HG02870 (cell line): Measurements from ENCODE around the gene KAT7.
"Not testable (repeated sequence)": the region's sequence is repeated elsewhere in the genome, so short reads cannot be mapped to it uniquely, and the experiment has no call there.

Source experiments
- ATAC-seq: cut with Tn5 transposase; IDR thresholded peaks from one replicate; pipeline ENCODE4 v1.9.1; 2021; ENCODE audit warnings: mild to moderate bottlenecking, moderate library complexity; ENCODE audit not compliant: unreplicated experiment

KAT7 gene

GRCh38 chr17:49798182-49798581 lies 9.7 kb downstream of the KAT7 start:
- ATAC-seq: no peak

GRCh38 chr17:49798738-49799137 lies 10.3 kb downstream of the KAT7 start:
- ATAC-seq: no peak

- ATAC-seq: no peak
Measured at GRCh38 chr17:49809056-49809455, 20.6 kb downstream of the KAT7 start.

- ATAC-seq: no peak
Measured at GRCh38 chr17:49814781-49815529, 26.5 kb downstream of the KAT7 start.

- no peak for ATAC-seq
Measured at GRCh38 chr17:49815761-49816281, 27.3 kb downstream of the KAT7 start.

- no peak for ATAC-seq
Measured at GRCh38 chr17:49817993-49818392, 29.5 kb downstream of the KAT7 start.

- ATAC-seq: no peak
Measured at GRCh38 chr17:49819138-49819537, 30.7 kb downstream of the KAT7 start.

GRCh38 chr17:49819651-49820050 lies 31.2 kb downstream of the KAT7 start:
- no peak for ATAC-seq

GRCh38 chr17:49820773-49821172 lies 32.3 kb downstream of the KAT7 start:
- ATAC-seq: no peak

GRCh38 chr17:49821466-49821865 lies 33.0 kb downstream of the KAT7 start:
- ATAC-seq: no peak

- ATAC-seq: no peak
Measured at GRCh38 chr17:49821916-49822315, 33.4 kb downstream of the KAT7 start.

- no peak for ATAC-seq
Measured at GRCh38 chr17:49822829-49823228, 34.3 kb downstream of the KAT7 start.

GRCh38 chr17:49823614-49824013 lies 35.1 kb downstream of the KAT7 start:
- no peak for ATAC-seq

GRCh38 chr17:49825645-49826044 lies 37.2 kb downstream of the KAT7 start:
- no peak for ATAC-seq

GRCh38 chr17:49828325-49828724 lies 39.8 kb downstream of the KAT7 start:
- ATAC-seq: not testable (repeated sequence)

- ATAC-seq: no peak
Measured at GRCh38 chr17:49829026-49829425, 40.5 kb downstream of the KAT7 start.

GRCh38 chr17:49830605-49831004 lies 42.1 kb downstream of the KAT7 start:
- no peak for ATAC-seq

GRCh38 chr17:49832840-49833599 lies 44.5 kb downstream of the KAT7 start:
- no peak for ATAC-seq

- ATAC-seq: no peak
Measured at GRCh38 chr17:49834118-49834743, 45.8 kb downstream of the KAT7 start.

GRCh38 chr17:49835472-49835871 lies 47.0 kb downstream of the KAT7 start:
- no peak for ATAC-seq
